Heart left ventricle (tissue), 16 donors: ENCODE data around the gene CD74. TPM values are rescaled to one million over a fixed set of nuclear protein-coding genes. Genes with fewer than 3 reads are reported as not detected.

Source experiments
- ATAC-seq, 4 donors: fragments of 200-7000 bp; cut with Tn5 transposase; one replicate each; pipeline ENCODE4 v1.9.1; 2020 to 2022; ENCODE audit warnings: moderate library complexity in 4 of 4, mild to moderate bottlenecking in 3 of 4, moderate number of reproducible peaks in 1 of 4
- DNase-seq, 5 donors: peaks; one replicate each; pipeline ENCODE4 v3.0.0-alpha.2; 2020
- H3K27ac ChIP-seq, 12 donors: fragments of 200-600 bp; sonication (generic) in 4 of 12; one replicate each; pipeline versions ENCODE4 v1.5.0 to v1.8.0; 2016 to 2022; ENCODE audit warnings: mild to moderate bottlenecking in 2 of 12
- H3K27me3 ChIP-seq, 9 donors: fragments of 200-600 bp; sonication (generic) in 2 of 9; one replicate each; pipeline versions ENCODE4 v1.5.1 to v1.8.0; 2016 to 2022; ENCODE audit warnings: mild to moderate bottlenecking in 3 of 9
- H3K36me3 ChIP-seq, 9 donors: fragments of 200-600 bp; sonication (generic) in 2 of 9; one replicate each; pipeline versions ENCODE4 v1.5.0 to v1.8.0; 2018 to 2022; ENCODE audit warnings: mild to moderate bottlenecking in 2 of 9
- H3K4me1 ChIP-seq, 12 donors: fragments of 200-600 bp; sonication (generic) in 4 of 12; one replicate each; pipeline versions ENCODE4 v1.5.0 to v1.8.0; 2016 to 2022; ENCODE audit warnings: mild to moderate bottlenecking in 3 of 12
- H3K4me3 ChIP-seq, 12 donors: fragments of 200-600 bp; sonication (generic) in 4 of 12; one replicate each; pipeline versions ENCODE4 v1.5.0 to v1.8.0; 2017 to 2022; ENCODE audit warnings: mild to moderate bottlenecking in 9 of 12, moderate library complexity in 4 of 12
- H3K9me3 ChIP-seq, 12 donors: fragments of 200-600 bp; sonication (generic) in 4 of 12; one replicate each; pipeline versions ENCODE4 v1.5.0 to v1.8.0; 2016 to 2022; ENCODE audit warnings: mild to moderate bottlenecking in 1 of 12
- CTCF ChIP-seq, 12 donors: fragments of 200-600 bp; sonication (generic) in 4 of 12; IDR thresholded peaks; one replicate each; pipeline versions ENCODE4 v1.5.0 to v1.8.0; 2018 to 2022; ENCODE audit warnings: antibody characterized with exemption in 12 of 12, mild to moderate bottlenecking in 5 of 12
- POLR2A ChIP-seq, 2 donors: fragments of 450-650 bp; IDR thresholded peaks; one replicate each; pipeline ENCODE4 v1.6.1; 2017; ENCODE audit warnings: antibody characterized with exemption in 2 of 2, mild to moderate bottlenecking in 2 of 2, moderate library complexity in 2 of 2
- WGBS, 4 donors: extraction: QIAGEN DNeasy Blood & Tissue Kit in 2 of 4; methylation state at CpG; one replicate each; pipeline versions ENCODE4 v1.1.5 to v1.1.7; 2013 to 2018; 5-methylcytosine and 5-hydroxymethylcytosine counted together
- intact Hi-C, 10 donors: fragments of 100-400 bp; cut with DNase I; formaldehyde crosslinking; loops; one replicate each; pipeline versions ENCODE4 v1.11.1 to v1.14.2; 2022
- polyA plus RNA-seq, 2 donors: library from polyadenylated mRNA; stranded (reverse); fragments of 200-250 nt; gene quantifications; one replicate each; pipeline ENCODE4 v1.2.3, GENCODE V29; 2013
- total RNA-seq, 9 donors: library from RNA; depleted of rRNA in 2 of 9; stranded (reverse); fragments of >200 nt in 2 of 9; fragmentation: NEBNext Ultra II Directional in 3 of 9; extraction: Animal tissue kit (Norgen Biotek cat#: 25700) in 3 of 9; gene quantifications; one replicate each; pipeline versions ENCODE4 v1.1.0 to v1.2.4, GENCODE V29; 2016 to 2023
- donor health status: ischemic (EF 13 %, LVEDD 7.1; RV severe dilation, severe dysfunction).
- donor health status: healthy with polysubstance abuse.
- donor health status: DM: no; HTN: yes; CAD: no.
- donor health status: DM: no; HTN: no; CAD: no.
- donor health status: ischemic (EF 25% LVEDD 6.9; RV normal size, moderate dysfunction).
- donor health status: ischemic (EF 25% LVEDD 5.7; RV mildly dilated, moderate dysfunction).
- donor health status: healthy.
- donor health status: DM: yes; HTN: yes; CAD: no.
- donor health status: ischemic (EF 35%, LVEDD 5.7; RV mildly dilated, moderate dysfunction).
- donor health status: nonischemic (EF 11% LVEDD 7.7; RV severe dilation, severe dysfunction).
- donor health status: DM: yes; HTN: yes; CAD: no.
- donor health status: PGD.
- donor health status: ischemic (EF 29% LVEDD 5.4; RV normal size, mild dysfunction).
- donor health status: nonischemic (EF 23%, LVEDD 6.1; RV moderate dilation, normal function).

CD74 gene
- total and polyA plus RNA-seq, 11 donors = 139 to 2,756 (median 290) TPM

- Histone ChIP-seq H3K4me3 (no peak overlapping the region), H3K9me3 (no peaks in the 10 kb centered on the region), H3K36me3 (peaks cover 0 to 8% (median 0%) of the 10 kb centered on the region in 9 donors), H3K27ac (no peak overlapping the region), H3K27me3 (no peaks in the 10 kb centered on the region), H3K4me1 (peaks cover 0 to 35% (median 13%) of the 10 kb centered on the region in 12 donors)
- 85 to 94% (median 89%) methylated on average over 2 of the region's 2 CpGs for WGBS, 4 donors
- intact Hi-C loops = loop anchor here in 4 of 10 donors (5.0 to 10.0 kb wide), 6 partner anchors 82 to 331 kb away; partner anchors contain the start of gene CDX1 (in 1 of the 4)
- ATAC-seq = no peak
- no peak for TF ChIP-seq POLR2A (IDR thresholded peaks at IDR 0.05)
- no peak for TF ChIP-seq CTCF (IDR thresholded peaks at IDR 0.05)
- DNase-seq = no peak
These were observed 56.9 kb downstream of the CD74 start for GRCh38 chr5:150355791-150356190.

GRCh38 chr5:150353032-150353675 is 59.6 kb downstream of the CD74 start:
- intact Hi-C loops = loop anchor here in 7 of 10 donors (5.0 to 10.0 kb wide), 7 partner anchors 81 to 328 kb away; partner anchors contain the start of gene CDX1 (in 1 of the 7)
- Histone ChIP-seq H3K36me3 (no peaks in the 10 kb centered on the region), H3K9me3 (no peaks in the 10 kb centered on the region), H3K4me3 (no peak overlapping the region), H3K27ac (no peak overlapping the region), H3K4me1 (peaks cover 0 to 30% (median 6%) of the 10 kb centered on the region in 12 donors), H3K27me3 (no peaks in the 10 kb centered on the region)
- DNase-seq (no peak), ATAC-seq (no peak)
- TF ChIP-seq CTCF (IDR thresholded peaks at IDR 0.05) (no peak), POLR2A (IDR thresholded peaks at IDR 0.05) (no peak)
- 83 to 90% (median 89%) methylated on average over 3 of the region's 3 CpGs for WGBS, 4 donors

GRCh38 chr5:150352244-150353031 is 60.3 kb downstream of the CD74 start:
- no peak for DNase-seq
- TF ChIP-seq POLR2A (IDR thresholded peaks at IDR 0.05) (no peak), CTCF (IDR thresholded peaks at IDR 0.05) (no peak)
- no peak for ATAC-seq
- peaks cover 0 to 28% (median 4%) of the 10 kb centered on the region in 12 donors for H3K4me1 ChIP-seq
- 77 to 85% (median 83%) methylated on average over 6 of the region's 6 CpGs for WGBS, 4 donors
- intact Hi-C loops = loop anchor here in 7 of 10 donors (5.0 to 10.0 kb wide), 7 partner anchors 80 to 328 kb away; partner anchors contain the start of gene CDX1 (in 1 of the 7)
- H3K36me3 ChIP-seq = no peaks in the 10 kb centered on the region
- H3K27me3 ChIP-seq = no peaks in the 10 kb centered on the region
- no peak overlapping the region for H3K4me3 ChIP-seq
- no peaks in the 10 kb centered on the region for H3K9me3 ChIP-seq
- no peak overlapping the region for H3K27ac ChIP-seq

Other genes with a start within 250 kb of the CD74 start
- under 1 TPM in 2 of 9 donors, not detected in 7; 0.29 TPM for gene CDX1, start 246.1 kb downstream of the CD74 start, total RNA-seq
- under 1 TPM in 1 of 2 donors, not detected in 1; 0.17 TPM for gene CDX1, start 246.1 kb downstream of the CD74 start, polyA plus RNA-seq
- gene SLC6A7, start 222.8 kb downstream of the CD74 start, total RNA-seq = not detected
- gene SLC6A7, start 222.8 kb downstream of the CD74 start, polyA plus RNA-seq = not detected
- gene CAMK2A, start 123.1 kb downstream of the CD74 start, total RNA-seq = 10 to 100 TPM in 8 of 9 donors, 1 to 10 TPM in 1; 4.8 to 26.0 (median 15.6) TPM
- 10 to 100 TPM in 1 of 2 donors, 1 to 10 TPM in 1; 3.2 to 15.2 TPM for gene CAMK2A, start 123.1 kb downstream of the CD74 start, polyA plus RNA-seq
- under 1 TPM in 7 of 9 donors, not detected in 2; 0.12 to 0.95 (median 0.35) TPM for gene ARSI, start 110.0 kb downstream of the CD74 start, total RNA-seq
- gene ARSI, start 110.0 kb downstream of the CD74 start, polyA plus RNA-seq = under 1 TPM in 1 of 2 donors, not detected in 1; 0.68 TPM
- gene TCOF1, start 55.2 kb downstream of the CD74 start, total RNA-seq = 10 to 100 TPM; 12.6 to 29.9 (median 16.0) TPM
- 10 to 100 TPM; 11.9 to 18.8 TPM for gene TCOF1, start 55.2 kb downstream of the CD74 start, polyA plus RNA-seq
- 1,000 to 10,000 TPM; 1,031 to 1,428 (median 1,294) TPM for gene RPS14, start 36.8 kb upstream of the CD74 start, total RNA-seq
- 1,000 to 10,000 TPM; 1,822 to 3,474 TPM for gene RPS14, start 36.8 kb upstream of the CD74 start, polyA plus RNA-seq
- gene NDST1, start 95.2 kb upstream of the CD74 start, total RNA-seq = 100 to 1,000 TPM in 2 of 9 donors, 10 to 100 TPM in 7; 50.2 to 156 (median 68.5) TPM
- 10 to 100 TPM; 32.1 to 53.5 TPM for gene NDST1, start 95.2 kb upstream of the CD74 start, polyA plus RNA-seq
- 100 to 1,000 TPM; 444 to 782 (median 590) TPM for gene SYNPO, start 227.8 kb upstream of the CD74 start, total RNA-seq
- 100 to 1,000 TPM; 304 to 791 TPM for gene SYNPO, start 227.8 kb upstream of the CD74 start, polyA plus RNA-seq
- gene MYOZ3, start 248.3 kb upstream of the CD74 start, total RNA-seq = 10 to 100 TPM in 1 of 9 donors, 1 to 10 TPM in 8; 1.8 to 10.2 (median 5.1) TPM
- 1 to 10 TPM; 1.2 to 4.6 TPM for gene MYOZ3, start 248.3 kb upstream of the CD74 start, polyA plus RNA-seq